ENCODE results near the gene CASP12.
A peak's percentile ranks its signal among the peaks of the same experiment; 100 is the strongest.

The CASP12 gene

GRCh38 chr11:104892723-104893511 is 5.3 kb downstream of the CASP12 start:
- DNase-seq (ENCODE audit: low read depth), result peak; percentile 47

- no peak for DNase-seq (ENCODE audit: low read depth)
Measured at GRCh38 chr11:104891135-104891534, 7.1 kb downstream of the CASP12 start.

GRCh38 chr11:104883342-104883741 is 14.9 kb downstream of the CASP12 start:
- no peak for DNase-seq (ENCODE audit: low read depth)

GRCh38 chr11:104881117-104881794 is 17.0 kb downstream of the CASP12 start:
- DNase-seq (ENCODE audit: low read depth), result no peak

GRCh38 chr11:104879514-104880190 is 18.6 kb downstream of the CASP12 start:
- no peak for DNase-seq (ENCODE audit: low read depth)

GRCh38 chr11:104876861-104877431 is 21.3 kb downstream of the CASP12 start:
- DNase-seq (ENCODE audit: low read depth), result no peak

- no peak for DNase-seq (ENCODE audit: low read depth)
Measured at GRCh38 chr11:104876324-104876723, 21.9 kb downstream of the CASP12 start.

GRCh38 chr11:104873252-104873651 is 25.0 kb downstream of the CASP12 start:
- no peak for DNase-seq (ENCODE audit: low read depth)

- no peak for DNase-seq (ENCODE audit: low read depth)
Measured at GRCh38 chr11:104872393-104872792, 25.9 kb downstream of the CASP12 start.

GRCh38 chr11:104870910-104871309 is 27.4 kb downstream of the CASP12 start:
- DNase-seq (ENCODE audit: low read depth), result peak; percentile 14

- no peak for DNase-seq (ENCODE audit: low read depth)
Measured at GRCh38 chr11:104866815-104867214, 31.4 kb downstream of the CASP12 start.

- DNase-seq (ENCODE audit: low read depth), result no peak
Measured at GRCh38 chr11:104858882-104859775, 39.1 kb downstream of the CASP12 start.

- no peak for DNase-seq (ENCODE audit: low read depth)
Measured at GRCh38 chr11:104856607-104857006, 41.7 kb downstream of the CASP12 start.

- DNase-seq (ENCODE audit: low read depth), result no peak
Measured at GRCh38 chr11:104855965-104856364, 42.3 kb downstream of the CASP12 start.

- DNase-seq (ENCODE audit: low read depth), result no peak
Measured at GRCh38 chr11:104853276-104853675, 45.0 kb downstream of the CASP12 start.

GRCh38 chr11:104852811-104853210 is 45.4 kb downstream of the CASP12 start:
- DNase-seq (ENCODE audit: low read depth), result no peak

- DNase-seq (ENCODE audit: low read depth), result no peak
Measured at GRCh38 chr11:104846216-104846615, 52.0 kb downstream of the CASP12 start.

- DNase-seq (ENCODE audit: low read depth), result no peak
Measured at GRCh38 chr11:104844451-104844850, 53.8 kb downstream of the CASP12 start.

GRCh38 chr11:104843150-104843836 is 55.0 kb downstream of the CASP12 start:
- no peak for DNase-seq (ENCODE audit: low read depth)

GRCh38 chr11:104841973-104842525 is 56.2 kb downstream of the CASP12 start:
- DNase-seq (ENCODE audit: low read depth), result no peak

GRCh38 chr11:104841185-104841584 is 57.1 kb downstream of the CASP12 start:
- no peak for DNase-seq (ENCODE audit: low read depth)
